ENCODE results near the gene KRT4.

The KRT4 gene

GRCh38 chr12:52831251-52831650 lies 17.3 kb upstream of the KRT4 start:
- H3K36me3 ChIP-seq (ENCODE audit: control insufficient read depth, insufficient read depth, low read length) = no peaks in the 10 kb centered on the region
- H3K4me3 ChIP-seq (replicated peaks; ENCODE audit: low read depth, low read length) = no peak overlapping the region
- no peak for DNase-seq (ENCODE audit: extremely low read depth, insufficient read length)
- no peak for TF ChIP-seq CTCF (IDR thresholded peaks at IDR 0.05; ENCODE audit: insufficient read depth, low read length, poor library complexity, severe bottlenecking)
- H3K27me3 ChIP-seq (replicated peaks; ENCODE audit: control insufficient read depth, insufficient read depth, low read length) = no peaks in the 10 kb centered on the region; the same call in none of the 2 replicates

- TF ChIP-seq CTCF (IDR thresholded peaks at IDR 0.05; ENCODE audit: insufficient read depth, low read length, poor library complexity, severe bottlenecking) = no peak
- Histone ChIP-seq H3K27me3 (replicated peaks; ENCODE audit: control insufficient read depth, insufficient read depth, low read length) (no peaks in the 10 kb centered on the region; the same call in none of the 2 replicates), H3K36me3 (ENCODE audit: control insufficient read depth, insufficient read depth, low read length) (no peaks in the 10 kb centered on the region), H3K4me3 (replicated peaks; ENCODE audit: low read depth, low read length) (no peak overlapping the region)
- DNase-seq (ENCODE audit: extremely low read depth, insufficient read length) = no peak
Observed at GRCh38 chr12:52829986-52830770, 16.3 kb upstream of the KRT4 start.

- no peak for TF ChIP-seq CTCF (IDR thresholded peaks at IDR 0.05; ENCODE audit: insufficient read depth, low read length, poor library complexity, severe bottlenecking)
Observed at GRCh38 chr12:52828591-52829021, 14.7 kb upstream of the KRT4 start.

GRCh38 chr12:52828156-52828555 lies 14.2 kb upstream of the KRT4 start:
- no peaks in the 10 kb centered on the region for H3K36me3 ChIP-seq (ENCODE audit: control insufficient read depth, insufficient read depth, low read length)
- DNase-seq (ENCODE audit: extremely low read depth, insufficient read length) = no peak
- H3K27me3 ChIP-seq (replicated peaks; ENCODE audit: control insufficient read depth, insufficient read depth, low read length) = no peaks in the 10 kb centered on the region; the same call in none of the 2 replicates
- no peak for TF ChIP-seq CTCF (IDR thresholded peaks at IDR 0.05; ENCODE audit: insufficient read depth, low read length, poor library complexity, severe bottlenecking)
- no peak overlapping the region for H3K4me3 ChIP-seq (replicated peaks; ENCODE audit: low read depth, low read length)

More at GRCh38 chr12:52828591-52829021, 14.7 kb upstream of the KRT4 start:
- no peak for DNase-seq (ENCODE audit: extremely low read depth, insufficient read length)
- Histone ChIP-seq H3K4me3 (replicated peaks; ENCODE audit: low read depth, low read length) (no peak overlapping the region), H3K36me3 (ENCODE audit: control insufficient read depth, insufficient read depth, low read length) (no peaks in the 10 kb centered on the region), H3K27me3 (replicated peaks; ENCODE audit: control insufficient read depth, insufficient read depth, low read length) (no peaks in the 10 kb centered on the region; the same call in none of the 2 replicates)

- Histone ChIP-seq H3K4me3 (replicated peaks; ENCODE audit: low read depth, low read length) (no peak overlapping the region), H3K27me3 (replicated peaks; ENCODE audit: control insufficient read depth, insufficient read depth, low read length) (no peaks in the 10 kb centered on the region; the same call in none of the 2 replicates), H3K36me3 (ENCODE audit: control insufficient read depth, insufficient read depth, low read length) (no peaks in the 10 kb centered on the region)
- no peak for TF ChIP-seq CTCF (IDR thresholded peaks at IDR 0.05; ENCODE audit: insufficient read depth, low read length, poor library complexity, severe bottlenecking)
- DNase-seq (ENCODE audit: extremely low read depth, insufficient read length) = no peak
Observed at GRCh38 chr12:52827499-52828090, 13.7 kb upstream of the KRT4 start.
